GM23338 (cell line): ENCODE results near the gene CCDC12.

ENCODE experiments used
- CREB1 ChIP-seq: fragments of 250-450 bp; sonication (Bioruptor Pico); IDR thresholded peaks from 2 replicates; pipeline ENCODE4 v1.5.0; 2020; ENCODE audit warnings: low read depth, mild to moderate bottlenecking, moderate library complexity
- EZH2 ChIP-seq: fragments of 200-600 bp; sonication (generic); IDR thresholded peaks from one replicate; pipeline ENCODE4 v1.8.0; 2017; ENCODE audit warnings: antibody characterized with exemption, mild to moderate bottlenecking, low read depth; ENCODE audit not compliant: unreplicated experiment
- EZH2phosphoT487 ChIP-seq: fragments of 200-600 bp; sonication (generic); IDR thresholded peaks from one replicate; pipeline ENCODE4 v1.8.1; 2018; ENCODE audit warnings: antibody characterized with exemption; ENCODE audit not compliant: unreplicated experiment
- NANOG ChIP-seq: IDR thresholded peaks from 2 replicates; pipeline ENCODE4 v1.6.1; 2016; ENCODE audit warnings: antibody characterized with exemption, borderline replicate concordance
- POLR2AphosphoS5 ChIP-seq: IDR thresholded peaks from 2 replicates; pipeline ENCODE4 v1.6.1; 2016; ENCODE audit warnings: antibody characterized with exemption, low read depth
- STAT1 ChIP-seq: IDR thresholded peaks from one replicate; pipeline ENCODE4 v1.6.1; 2016; ENCODE audit warnings: antibody characterized with exemption; ENCODE audit not compliant: unreplicated experiment
- ZNF331 ChIP-seq: fragments of 250-450 bp; sonication (Bioruptor Pico); IDR thresholded peaks from 2 replicates; pipeline ENCODE4 v1.5.0; 2020; ENCODE audit warnings: low read depth, mild to moderate bottlenecking, moderate library complexity
- TF ChIP-seq, protein P1 (sequence below), 2 experiments: fragments of 200-600 bp in 1 of 2; sonication (generic) in 1 of 2; conservative IDR thresholded peaks; 2 replicates each; pipeline versions ENCODE4 v1.5.1 to v1.6.1; 2016 to 2017; ENCODE audit warnings: antibody characterized with exemption in 2 of 2, low read depth in 2 of 2, mild to moderate bottlenecking in 2 of 2, moderate library complexity in 1 of 2
- TF ChIP-seq, protein P2 (sequence below): fragments of 250-450 bp; sonication (Bioruptor Pico); IDR thresholded peaks from 2 replicates; pipeline ENCODE4 v1.5.0; 2020; ENCODE audit warnings: mild to moderate bottlenecking, moderate library complexity
- TF ChIP-seq, protein P3 (sequence below): IDR thresholded peaks from one replicate; pipeline ENCODE4 v1.6.1; 2018; ENCODE audit warnings: antibody characterized with exemption; ENCODE audit not compliant: unreplicated experiment

DNA sequence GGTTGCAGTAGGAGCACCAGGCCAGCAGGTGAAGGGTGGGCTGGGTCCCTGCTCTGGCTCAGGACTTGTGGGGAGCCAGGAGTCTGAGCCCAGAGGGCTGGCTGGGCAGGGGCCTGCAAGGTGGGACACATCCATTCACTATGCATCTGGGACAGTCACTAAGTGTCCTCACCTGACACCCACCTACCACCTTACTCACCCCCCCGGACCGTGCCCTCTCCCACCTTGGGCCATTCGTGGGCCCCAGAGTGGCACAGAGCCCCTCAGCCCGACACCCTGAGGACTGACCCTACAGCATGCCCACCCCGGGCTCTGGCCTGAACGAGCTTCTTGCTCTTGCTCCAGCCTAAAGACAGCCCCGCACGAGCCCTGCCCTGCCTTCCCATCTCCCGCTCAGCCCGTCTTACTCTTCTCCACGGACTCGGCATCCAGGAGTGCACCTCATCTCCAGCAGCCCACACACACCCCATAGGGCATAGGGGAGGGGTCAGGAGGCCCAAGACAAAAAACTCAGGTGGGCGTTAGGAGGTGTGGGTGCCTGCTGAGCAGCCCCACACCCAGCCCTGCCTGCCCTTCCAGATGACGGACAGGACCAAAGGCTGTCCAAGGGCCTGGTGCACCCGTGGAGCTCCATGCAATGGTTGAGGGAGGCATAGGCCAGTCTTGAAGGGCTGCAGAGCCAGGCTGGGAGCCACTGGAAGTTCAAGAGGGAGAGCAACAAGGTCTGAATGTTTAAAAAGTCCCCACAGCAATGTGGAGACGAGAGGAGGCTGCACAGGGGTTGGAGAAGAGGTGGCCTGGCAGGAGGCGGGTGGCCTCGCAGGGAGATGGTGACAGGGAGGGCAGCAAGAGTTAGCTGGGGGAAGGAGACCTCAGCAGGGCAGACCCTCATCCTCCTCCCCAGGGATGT is 72.0 kb downstream of the CCDC12 start:
- TF ChIP-seq, protein P1, sequence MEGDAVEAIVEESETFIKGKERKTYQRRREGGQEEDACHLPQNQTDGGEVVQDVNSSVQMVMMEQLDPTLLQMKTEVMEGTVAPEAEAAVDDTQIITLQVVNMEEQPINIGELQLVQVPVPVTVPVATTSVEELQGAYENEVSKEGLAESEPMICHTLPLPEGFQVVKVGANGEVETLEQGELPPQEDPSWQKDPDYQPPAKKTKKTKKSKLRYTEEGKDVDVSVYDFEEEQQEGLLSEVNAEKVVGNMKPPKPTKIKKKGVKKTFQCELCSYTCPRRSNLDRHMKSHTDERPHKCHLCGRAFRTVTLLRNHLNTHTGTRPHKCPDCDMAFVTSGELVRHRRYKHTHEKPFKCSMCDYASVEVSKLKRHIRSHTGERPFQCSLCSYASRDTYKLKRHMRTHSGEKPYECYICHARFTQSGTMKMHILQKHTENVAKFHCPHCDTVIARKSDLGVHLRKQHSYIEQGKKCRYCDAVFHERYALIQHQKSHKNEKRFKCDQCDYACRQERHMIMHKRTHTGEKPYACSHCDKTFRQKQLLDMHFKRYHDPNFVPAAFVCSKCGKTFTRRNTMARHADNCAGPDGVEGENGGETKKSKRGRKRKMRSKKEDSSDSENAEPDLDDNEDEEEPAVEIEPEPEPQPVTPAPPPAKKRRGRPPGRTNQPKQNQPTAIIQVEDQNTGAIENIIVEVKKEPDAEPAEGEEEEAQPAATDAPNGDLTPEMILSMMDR (conservative IDR thresholded peaks at IDR 0.05; ENCODE audit: low read depth in 2 of 2), result no peak
- TF ChIP-seq EZH2, result no peak
- no peak for TF ChIP-seq EZH2phosphoT487
- no peak for TF ChIP-seq POLR2AphosphoS5
- TF ChIP-seq, protein P2, sequence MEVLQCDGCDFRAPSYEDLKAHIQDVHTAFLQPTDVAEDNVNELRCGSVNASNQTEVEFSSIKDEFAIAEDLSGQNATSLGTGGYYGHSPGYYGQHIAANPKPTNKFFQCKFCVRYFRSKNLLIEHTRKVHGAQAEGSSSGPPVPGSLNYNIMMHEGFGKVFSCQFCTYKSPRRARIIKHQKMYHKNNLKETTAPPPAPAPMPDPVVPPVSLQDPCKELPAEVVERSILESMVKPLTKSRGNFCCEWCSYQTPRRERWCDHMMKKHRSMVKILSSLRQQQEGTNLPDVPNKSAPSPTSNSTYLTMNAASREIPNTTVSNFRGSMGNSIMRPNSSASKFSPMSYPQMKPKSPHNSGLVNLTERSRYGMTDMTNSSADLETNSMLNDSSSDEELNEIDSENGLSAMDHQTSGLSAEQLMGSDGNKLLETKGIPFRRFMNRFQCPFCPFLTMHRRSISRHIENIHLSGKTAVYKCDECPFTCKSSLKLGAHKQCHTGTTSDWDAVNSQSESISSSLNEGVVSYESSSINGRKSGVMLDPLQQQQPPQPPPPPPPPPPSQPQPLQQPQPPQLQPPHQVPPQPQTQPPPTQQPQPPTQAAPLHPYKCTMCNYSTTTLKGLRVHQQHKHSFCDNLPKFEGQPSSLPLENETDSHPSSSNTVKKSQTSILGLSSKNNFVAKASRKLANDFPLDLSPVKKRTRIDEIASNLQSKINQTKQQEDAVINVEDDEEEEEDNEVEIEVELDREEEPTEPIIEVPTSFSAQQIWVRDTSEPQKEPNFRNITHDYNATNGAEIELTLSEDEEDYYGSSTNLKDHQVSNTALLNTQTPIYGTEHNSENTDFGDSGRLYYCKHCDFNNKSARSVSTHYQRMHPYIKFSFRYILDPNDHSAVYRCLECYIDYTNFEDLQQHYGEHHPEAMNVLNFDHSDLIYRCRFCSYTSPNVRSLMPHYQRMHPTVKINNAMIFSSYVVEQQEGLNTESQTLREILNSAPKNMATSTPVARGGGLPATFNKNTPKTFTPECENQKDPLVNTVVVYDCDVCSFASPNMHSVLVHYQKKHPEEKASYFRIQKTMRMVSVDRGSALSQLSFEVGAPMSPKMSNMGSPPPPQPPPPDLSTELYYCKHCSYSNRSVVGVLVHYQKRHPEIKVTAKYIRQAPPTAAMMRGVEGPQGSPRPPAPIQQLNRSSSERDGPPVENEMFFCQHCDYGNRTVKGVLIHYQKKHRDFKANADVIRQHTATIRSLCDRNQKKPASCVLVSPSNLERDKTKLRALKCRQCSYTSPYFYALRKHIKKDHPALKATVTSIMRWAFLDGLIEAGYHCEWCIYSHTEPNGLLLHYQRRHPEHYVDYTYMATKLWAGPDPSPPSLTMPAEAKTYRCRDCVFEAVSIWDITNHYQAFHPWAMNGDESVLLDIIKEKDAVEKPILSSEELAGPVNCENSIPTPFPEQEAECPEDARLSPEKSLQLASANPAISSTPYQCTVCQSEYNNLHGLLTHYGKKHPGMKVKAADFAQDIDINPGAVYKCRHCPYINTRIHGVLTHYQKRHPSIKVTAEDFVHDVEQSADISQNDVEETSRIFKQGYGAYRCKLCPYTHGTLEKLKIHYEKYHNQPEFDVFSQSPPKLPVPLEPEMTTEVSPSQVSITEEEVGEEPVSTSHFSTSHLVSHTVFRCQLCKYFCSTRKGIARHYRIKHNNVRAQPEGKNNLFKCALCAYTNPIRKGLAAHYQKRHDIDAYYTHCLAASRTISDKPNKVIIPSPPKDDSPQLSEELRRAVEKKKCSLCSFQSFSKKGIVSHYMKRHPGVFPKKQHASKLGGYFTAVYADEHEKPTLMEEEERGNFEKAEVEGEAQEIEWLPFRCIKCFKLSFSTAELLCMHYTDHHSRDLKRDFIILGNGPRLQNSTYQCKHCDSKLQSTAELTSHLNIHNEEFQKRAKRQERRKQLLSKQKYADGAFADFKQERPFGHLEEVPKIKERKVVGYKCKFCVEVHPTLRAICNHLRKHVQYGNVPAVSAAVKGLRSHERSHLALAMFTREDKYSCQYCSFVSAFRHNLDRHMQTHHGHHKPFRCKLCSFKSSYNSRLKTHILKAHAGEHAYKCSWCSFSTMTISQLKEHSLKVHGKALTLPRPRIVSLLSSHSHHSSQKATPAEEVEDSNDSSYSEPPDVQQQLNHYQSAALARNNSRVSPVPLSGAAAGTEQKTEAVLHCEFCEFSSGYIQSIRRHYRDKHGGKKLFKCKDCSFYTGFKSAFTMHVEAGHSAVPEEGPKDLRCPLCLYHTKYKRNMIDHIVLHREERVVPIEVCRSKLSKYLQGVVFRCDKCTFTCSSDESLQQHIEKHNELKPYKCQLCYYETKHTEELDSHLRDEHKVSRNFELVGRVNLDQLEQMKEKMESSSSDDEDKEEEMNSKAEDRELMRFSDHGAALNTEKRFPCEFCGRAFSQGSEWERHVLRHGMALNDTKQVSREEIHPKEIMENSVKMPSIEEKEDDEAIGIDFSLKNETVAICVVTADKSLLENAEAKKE, result no peak
- TF ChIP-seq ZNF331 (CRISPR knock-in tag), result no peak
- no peak for TF ChIP-seq STAT1
- TF ChIP-seq NANOG, result no peak
- TF ChIP-seq, protein P3, sequence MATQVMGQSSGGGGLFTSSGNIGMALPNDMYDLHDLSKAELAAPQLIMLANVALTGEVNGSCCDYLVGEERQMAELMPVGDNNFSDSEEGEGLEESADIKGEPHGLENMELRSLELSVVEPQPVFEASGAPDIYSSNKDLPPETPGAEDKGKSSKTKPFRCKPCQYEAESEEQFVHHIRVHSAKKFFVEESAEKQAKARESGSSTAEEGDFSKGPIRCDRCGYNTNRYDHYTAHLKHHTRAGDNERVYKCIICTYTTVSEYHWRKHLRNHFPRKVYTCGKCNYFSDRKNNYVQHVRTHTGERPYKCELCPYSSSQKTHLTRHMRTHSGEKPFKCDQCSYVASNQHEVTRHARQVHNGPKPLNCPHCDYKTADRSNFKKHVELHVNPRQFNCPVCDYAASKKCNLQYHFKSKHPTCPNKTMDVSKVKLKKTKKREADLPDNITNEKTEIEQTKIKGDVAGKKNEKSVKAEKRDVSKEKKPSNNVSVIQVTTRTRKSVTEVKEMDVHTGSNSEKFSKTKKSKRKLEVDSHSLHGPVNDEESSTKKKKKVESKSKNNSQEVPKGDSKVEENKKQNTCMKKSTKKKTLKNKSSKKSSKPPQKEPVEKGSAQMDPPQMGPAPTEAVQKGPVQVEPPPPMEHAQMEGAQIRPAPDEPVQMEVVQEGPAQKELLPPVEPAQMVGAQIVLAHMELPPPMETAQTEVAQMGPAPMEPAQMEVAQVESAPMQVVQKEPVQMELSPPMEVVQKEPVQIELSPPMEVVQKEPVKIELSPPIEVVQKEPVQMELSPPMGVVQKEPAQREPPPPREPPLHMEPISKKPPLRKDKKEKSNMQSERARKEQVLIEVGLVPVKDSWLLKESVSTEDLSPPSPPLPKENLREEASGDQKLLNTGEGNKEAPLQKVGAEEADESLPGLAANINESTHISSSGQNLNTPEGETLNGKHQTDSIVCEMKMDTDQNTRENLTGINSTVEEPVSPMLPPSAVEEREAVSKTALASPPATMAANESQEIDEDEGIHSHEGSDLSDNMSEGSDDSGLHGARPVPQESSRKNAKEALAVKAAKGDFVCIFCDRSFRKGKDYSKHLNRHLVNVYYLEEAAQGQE, result no peak
- TF ChIP-seq CREB1 (CRISPR knock-in tag), result no peak
